Measurements from ENCODE around the gene VGF. TPM values are rescaled to one million over a fixed set of nuclear protein-coding genes. Genes with fewer than 3 reads are reported as not detected.
"Not testable (repeated sequence)": the region's sequence is repeated elsewhere in the genome, so short reads cannot be mapped to it uniquely, and the experiment has no call there.

The VGF gene
- total RNA-seq, 2 experiments from 2014 or later = 0.09 to 0.11 TPM

DNA sequence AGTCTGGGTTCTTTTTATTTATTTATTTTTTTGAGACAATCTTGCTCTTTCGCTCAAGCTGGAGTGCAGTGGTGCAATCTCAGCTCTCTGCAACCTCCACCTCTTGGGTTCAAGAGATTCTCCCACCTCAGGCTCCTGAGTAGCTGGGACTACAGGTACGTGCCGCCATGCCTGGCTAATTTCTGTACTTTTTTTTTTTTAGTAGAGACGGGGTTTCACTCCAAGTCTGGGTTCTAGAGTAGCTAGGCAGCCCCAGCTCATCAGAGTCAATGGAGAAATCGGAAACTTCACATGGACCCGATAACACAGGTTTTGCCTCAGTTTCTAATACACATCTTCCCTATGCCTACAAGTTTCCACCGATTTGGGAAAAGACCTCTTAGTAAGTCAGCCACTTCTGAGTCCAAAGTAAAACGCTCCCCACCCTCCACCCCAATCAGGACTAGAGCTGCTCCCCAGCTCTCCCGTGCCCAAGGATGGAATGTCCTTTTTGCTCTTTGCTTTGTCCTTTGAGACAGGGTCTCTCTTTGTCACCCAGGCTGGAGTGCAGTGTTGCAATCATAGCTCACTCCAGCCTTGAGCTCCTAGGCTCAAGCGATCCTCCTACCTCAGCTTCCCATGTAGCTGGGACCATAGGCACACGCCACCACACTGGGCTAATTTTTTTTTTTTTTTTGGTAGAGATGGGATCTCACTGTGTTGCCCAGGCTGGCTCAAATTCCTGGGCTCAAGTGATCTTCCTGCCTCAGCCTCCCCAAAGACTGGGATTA, 42.3 kb downstream of the VGF start:
- DNase-seq (no peak), ATAC-seq (no peak)
- no peaks in the 10 kb centered on the region for H3K36me3 Mint-ChIP-seq (ENCODE audit: low read depth)
- H3K27me3 Mint-ChIP-seq = peaks cover 56% of the 10 kb centered on the region
- ChIA-PET CTCF (interaction anchor here (1.6 to 2.8 kb wide), 3 partner anchors 19 to 46 kb away, joined by 5 to 9 read pairs (median 8); no protein-coding TSS in a partner anchor), POLR2A (no interaction called here)
- H3K4me3 Mint-ChIP-seq = no peak overlapping the region
- no peak overlapping the region for H3K27ac Mint-ChIP-seq
- no peaks in the 10 kb centered on the region for H3K9me3 Mint-ChIP-seq (ENCODE audit: low read depth)
- intact Hi-C loops (cut with DNase I, micrococcal nuclease) = no loop called here
- peaks cover 33% of the 10 kb centered on the region for H3K4me1 Mint-ChIP-seq

GRCh38 chr7:101121991-101122932, 43.1 kb downstream of the VGF start:
- Mint-ChIP-seq H3K4me3 (peak overlapping the region; percentile 28), H3K27ac (peak overlapping the region; percentile 13), H3K27me3 (peaks cover 51% of the 10 kb centered on the region), H3K9me3 (ENCODE audit: low read depth) (no peaks in the 10 kb centered on the region), H3K36me3 (ENCODE audit: low read depth) (no peaks in the 10 kb centered on the region), H3K4me1 (peaks cover 32% of the 10 kb centered on the region)
- ATAC-seq = no peak
- no peak for DNase-seq
- POLR2A ChIA-PET = no interaction called here
- CTCF ChIA-PET = interaction anchor here (0.6 to 2.2 kb wide), 4 partner anchors 14 to 122 kb away, joined by 3 to 9 read pairs (median 4); no protein-coding TSS in a partner anchor
- intact Hi-C loops (cut with DNase I, micrococcal nuclease) = no loop called here

DNA sequence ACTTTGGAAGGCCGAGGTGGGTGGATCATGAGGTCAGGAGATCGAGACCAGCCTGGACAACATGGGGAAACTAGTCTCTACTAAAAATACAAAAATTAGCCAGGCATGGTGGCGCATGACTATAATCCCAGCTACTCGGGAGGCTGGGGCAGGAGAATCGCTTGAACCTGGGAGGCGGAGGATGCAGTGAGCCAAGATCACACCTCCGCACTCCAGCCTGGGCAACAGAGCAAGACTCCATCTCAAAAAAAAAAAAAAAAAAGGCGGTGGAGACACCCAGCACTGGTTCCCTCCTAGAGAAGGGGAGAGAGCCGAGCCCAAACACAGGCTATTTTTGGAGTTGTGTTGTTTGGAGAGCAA, 43.8 kb downstream of the VGF start:
- intact Hi-C loops (cut with DNase I, micrococcal nuclease); H3K36me3 Mint-ChIP-seq (ENCODE audit: low read depth); DNase-seq; POLR2A ChIA-PET; ATAC-seq; H3K9me3 Mint-ChIP-seq (ENCODE audit: low read depth); H3K4me3 Mint-ChIP-seq: not testable (repeated sequence)
- Mint-ChIP-seq H3K27ac (peak overlapping the region; percentile 13), H3K4me1 (peaks cover 25% of the 10 kb centered on the region), H3K27me3 (peaks cover 45% of the 10 kb centered on the region)
- CTCF ChIA-PET = interaction anchor here (1.6 to 2.2 kb wide), 2 partner anchors 22 to 44 kb away, joined by 5 to 9 read pairs; no protein-coding TSS in a partner anchor

DNA sequence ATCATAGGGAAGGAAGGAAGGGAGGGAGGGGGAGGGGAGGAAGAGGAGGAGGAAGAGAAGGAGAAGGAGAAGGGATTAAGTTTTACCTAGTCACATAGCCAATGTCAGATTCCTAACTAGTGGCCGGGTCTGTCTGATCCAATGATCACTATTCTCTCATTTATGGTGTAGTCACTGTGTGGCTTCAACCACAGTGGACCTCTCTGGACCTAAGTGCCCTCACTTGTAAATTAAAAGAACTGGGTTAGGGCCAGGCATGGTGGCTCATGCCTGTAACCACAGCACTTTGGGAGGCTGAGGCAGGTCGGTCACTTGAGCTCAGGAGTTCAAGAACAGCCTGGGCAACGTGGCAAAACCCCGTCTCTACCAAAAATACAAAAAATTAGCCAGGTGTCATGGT, 45.1 kb downstream of the VGF start:
- H3K36me3 Mint-ChIP-seq (ENCODE audit: low read depth) = no peaks in the 10 kb centered on the region
- DNase-seq (no peak), ATAC-seq (no peak)
- CTCF ChIA-PET = interaction anchor here (0.7 kb wide), 1 partner anchor 110 kb away, joined by 3 read pairs; no protein-coding TSS in a partner anchor
- peaks cover 17% of the 10 kb centered on the region for H3K4me1 Mint-ChIP-seq
- no peaks in the 10 kb centered on the region for H3K9me3 Mint-ChIP-seq (ENCODE audit: low read depth)
- no peak overlapping the region for H3K4me3 Mint-ChIP-seq
- POLR2A ChIA-PET = no interaction called here
- intact Hi-C loops (cut with DNase I, micrococcal nuclease) = no loop called here
- H3K27me3 Mint-ChIP-seq = peaks cover 37% of the 10 kb centered on the region
- no peak overlapping the region for H3K27ac Mint-ChIP-seq

DNA sequence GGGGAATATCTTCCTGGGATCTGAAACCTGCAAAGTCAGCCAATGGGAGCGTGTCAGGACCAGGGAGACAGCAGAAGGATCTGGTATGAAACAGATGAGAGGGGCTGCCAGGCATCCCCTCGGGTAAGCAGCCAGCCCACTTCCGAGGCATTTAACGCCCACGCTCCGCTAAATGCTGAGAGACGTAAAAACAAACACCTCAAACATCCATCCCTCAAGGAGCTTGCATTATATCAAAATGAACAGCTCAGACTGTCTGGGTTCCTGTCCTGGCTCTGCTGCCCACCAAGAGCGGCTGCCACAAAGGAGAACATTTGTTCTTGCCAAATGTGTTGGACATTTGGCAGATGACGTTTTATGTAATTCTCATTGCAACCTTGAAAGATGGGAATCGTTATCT, 45.5 kb downstream of the VGF start:
- Mint-ChIP-seq H3K27me3 (peaks cover 35% of the 10 kb centered on the region), H3K4me1 (peaks cover 14% of the 10 kb centered on the region), H3K36me3 (ENCODE audit: low read depth) (no peaks in the 10 kb centered on the region), H3K27ac (no peak overlapping the region), H3K4me3 (no peak overlapping the region), H3K9me3 (ENCODE audit: low read depth) (no peaks in the 10 kb centered on the region)
- intact Hi-C loops (cut with DNase I, micrococcal nuclease) = no loop called here
- ATAC-seq (no peak), DNase-seq (no peak)
- CTCF ChIA-PET = interaction anchor here (0.7 kb wide), 1 partner anchor 110 kb away, joined by 3 read pairs; no protein-coding TSS in a partner anchor
- POLR2A ChIA-PET = no interaction called here

DNA sequence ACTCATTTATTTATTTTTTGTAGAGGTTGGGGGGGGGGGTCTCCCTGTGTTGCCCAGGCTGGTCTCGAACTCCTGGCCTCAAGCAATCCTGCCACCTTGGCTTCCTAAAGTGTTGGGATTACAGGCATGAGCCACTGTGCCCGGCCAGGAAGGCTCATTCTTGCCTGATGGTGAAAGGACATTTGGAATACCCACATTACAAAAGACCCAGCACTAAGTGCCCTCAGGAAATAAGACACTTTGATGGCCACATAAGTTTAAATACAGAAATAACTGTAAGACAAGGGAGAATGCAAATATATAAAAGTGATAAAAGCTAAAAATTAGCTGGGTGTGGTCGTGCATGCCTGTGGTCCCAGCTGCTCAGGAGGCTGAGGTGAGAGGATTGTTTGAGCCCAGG, 46.5 kb downstream of the VGF start:
- intact Hi-C loops (cut with DNase I, micrococcal nuclease) = no loop called here
- peaks cover 9% of the 10 kb centered on the region for H3K4me1 Mint-ChIP-seq
- no peaks in the 10 kb centered on the region for H3K9me3 Mint-ChIP-seq (ENCODE audit: low read depth)
- peaks cover 31% of the 10 kb centered on the region for H3K27me3 Mint-ChIP-seq
- ChIA-PET POLR2A (no interaction called here), CTCF (interaction anchor here (0.6 to 0.7 kb wide), 2 partner anchors 50 to 169 kb away, joined by 3 read pairs; no protein-coding TSS in a partner anchor)
- DNase-seq (no peak), ATAC-seq (no peak)
- H3K4me3 Mint-ChIP-seq = no peak overlapping the region
- H3K27ac Mint-ChIP-seq = no peak overlapping the region
- no peaks in the 10 kb centered on the region for H3K36me3 Mint-ChIP-seq (ENCODE audit: low read depth)

DNA sequence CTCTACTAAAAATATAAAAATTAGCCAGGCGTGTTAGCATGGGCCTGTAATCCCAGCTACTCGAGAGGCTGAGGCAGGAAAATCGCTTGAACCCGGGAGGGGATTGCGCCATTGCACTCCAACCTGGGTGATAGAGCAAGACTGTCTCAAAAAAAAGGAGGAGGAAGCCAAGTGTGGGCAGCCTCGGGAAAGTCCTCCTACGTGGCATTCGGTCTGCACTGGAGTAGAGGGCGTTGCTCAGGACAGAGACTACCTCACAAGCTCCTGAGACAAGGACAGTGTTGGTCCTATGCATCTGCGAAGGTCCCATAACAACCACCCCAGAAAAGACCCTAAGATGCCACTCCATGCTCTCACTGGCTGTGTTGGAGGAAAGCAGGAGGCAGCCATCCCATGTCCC, 48.5 kb downstream of the VGF start:
- CTCF ChIA-PET = no interaction called here
- H3K9me3 Mint-ChIP-seq (ENCODE audit: low read depth) = no peaks in the 10 kb centered on the region
- H3K27ac Mint-ChIP-seq = no peak overlapping the region
- intact Hi-C loops (cut with DNase I, micrococcal nuclease) = no loop called here
- peaks cover 15% of the 10 kb centered on the region for H3K27me3 Mint-ChIP-seq
- H3K4me3 Mint-ChIP-seq = no peak overlapping the region
- no peaks in the 10 kb centered on the region for H3K36me3 Mint-ChIP-seq (ENCODE audit: low read depth)
- ATAC-seq (no peak), DNase-seq (no peak)
- POLR2A ChIA-PET = no interaction called here
- peaks cover 1% of the 10 kb centered on the region for H3K4me1 Mint-ChIP-seq

GRCh38 chr7:101115215-101115614, 50.2 kb downstream of the VGF start:
- no peak overlapping the region for H3K27ac Mint-ChIP-seq
- POLR2A ChIA-PET = no interaction called here
- peaks cover 10% of the 10 kb centered on the region for H3K27me3 Mint-ChIP-seq
- DNase-seq = no peak
- ATAC-seq = no peak
- H3K36me3 Mint-ChIP-seq (ENCODE audit: low read depth) = no peaks in the 10 kb centered on the region
- H3K4me3 Mint-ChIP-seq = no peak overlapping the region
- H3K9me3 Mint-ChIP-seq (ENCODE audit: low read depth) = no peaks in the 10 kb centered on the region
- intact Hi-C loops (cut with DNase I, micrococcal nuclease) = no loop called here
- H3K4me1 Mint-ChIP-seq = no peaks in the 10 kb centered on the region
- CTCF ChIA-PET = no interaction called here

GRCh38 chr7:101114492-101114891, 50.9 kb downstream of the VGF start:
- H3K4me1 Mint-ChIP-seq = no peaks in the 10 kb centered on the region
- no peaks in the 10 kb centered on the region for H3K9me3 Mint-ChIP-seq (ENCODE audit: low read depth)
- H3K27ac Mint-ChIP-seq = no peak overlapping the region
- ATAC-seq = no peak
- ChIA-PET POLR2A (no interaction called here), CTCF (interaction anchor here (0.9 kb wide), 1 partner anchor 29 kb away, joined by 4 read pairs; no protein-coding TSS in a partner anchor)
- H3K36me3 Mint-ChIP-seq (ENCODE audit: low read depth) = no peaks in the 10 kb centered on the region
- H3K4me3 Mint-ChIP-seq = no peak overlapping the region
- DNase-seq = no peak
- peaks cover 7% of the 10 kb centered on the region for H3K27me3 Mint-ChIP-seq
- intact Hi-C loops (cut with DNase I, micrococcal nuclease) = no loop called here

GRCh38 chr7:101113836-101114235, 51.5 kb downstream of the VGF start:
- H3K27me3 Mint-ChIP-seq = peaks cover 4% of the 10 kb centered on the region
- CTCF ChIA-PET = interaction anchor here (0.6 to 0.9 kb wide), 2 partner anchors 30 to 34 kb away, joined by 4 read pairs; no protein-coding TSS in a partner anchor

GRCh38 chr7:101113140-101113539, 52.2 kb downstream of the VGF start:
- H3K4me3 Mint-ChIP-seq; DNase-seq; H3K27me3 Mint-ChIP-seq; POLR2A ChIA-PET; H3K27ac Mint-ChIP-seq; H3K9me3 Mint-ChIP-seq (ENCODE audit: low read depth); intact Hi-C loops (cut with DNase I, micrococcal nuclease); ATAC-seq; H3K36me3 Mint-ChIP-seq (ENCODE audit: low read depth); H3K4me1 Mint-ChIP-seq: not testable (repeated sequence)
- CTCF ChIA-PET = interaction anchor here (0.6 to 0.7 kb wide), 2 partner anchors 24 to 35 kb away, joined by 4 read pairs; no protein-coding TSS in a partner anchor

More at GRCh38 chr7:101113836-101114235, 51.5 kb downstream of the VGF start:
- ATAC-seq = no peak
- Mint-ChIP-seq H3K27ac (no peak overlapping the region), H3K36me3 (ENCODE audit: low read depth) (no peaks in the 10 kb centered on the region), H3K9me3 (ENCODE audit: low read depth) (no peaks in the 10 kb centered on the region), H3K4me3 (no peak overlapping the region), H3K4me1 (no peaks in the 10 kb centered on the region)
- no peak for DNase-seq
- POLR2A ChIA-PET = no interaction called here
- intact Hi-C loops (cut with DNase I, micrococcal nuclease) = no loop called here

Measured in activated CD4-positive, alpha-beta T cell treated with anti-CD3 and anti-CD28 coated beads for 36 hours (primary cell).